Right renal cortex interstitium (tissue), 3 donors: ENCODE measurements around the gene STXBP1. TPM values are rescaled to one million over a fixed set of nuclear protein-coding genes. Genes with fewer than 3 reads are reported as not detected.

Experiments used
- DNase-seq, 3 donors: peaks; one replicate each; pipeline ENCODE4 v3.0.0-alpha.2; 2013; ENCODE audit warnings: low read depth in 3 of 3, low spot score in 2 of 3
- polyA plus RNA-seq, 3 donors: library from polyadenylated mRNA; unstranded; fragments of 120-200 nt; gene quantifications; one replicate each; pipeline ENCODE4 v1.2.1, GENCODE V29; 2013; ENCODE audit not compliant: insufficient read length in 3 of 3

Gene STXBP1
- polyA plus RNA-seq, 3 donors, result 23.4 to 29.9 (median 26.3) TPM

DNA sequence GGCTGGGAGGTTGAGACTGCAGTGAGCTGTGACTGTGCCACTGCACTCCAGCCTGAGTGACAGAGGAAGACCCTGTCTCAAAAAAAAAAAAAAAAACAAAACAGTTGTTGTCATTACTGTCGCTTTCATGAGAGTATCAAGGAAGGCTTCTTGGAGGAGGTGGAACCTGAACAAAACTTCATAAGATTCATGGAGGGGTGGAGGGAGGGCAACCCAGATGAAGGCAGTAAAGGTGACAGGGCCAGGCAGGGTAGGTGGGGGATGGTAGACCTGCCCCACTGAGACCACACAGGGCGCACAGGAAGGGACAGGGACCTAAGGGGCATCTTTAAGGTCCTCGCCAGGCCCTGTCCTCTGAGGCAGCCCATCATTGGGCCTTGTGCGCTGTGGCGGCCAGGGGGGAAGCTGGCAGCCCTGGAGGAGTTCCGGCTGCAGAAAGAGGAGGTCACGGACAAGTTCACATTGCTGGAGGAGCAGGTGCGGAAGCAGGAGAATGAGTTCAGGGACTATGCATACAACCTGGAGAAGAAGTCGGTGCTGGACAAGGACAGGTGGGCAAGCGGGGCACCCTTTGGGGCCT, 98.2 kb downstream of the STXBP1 start:
- DNase-seq, result no peak

DNA sequence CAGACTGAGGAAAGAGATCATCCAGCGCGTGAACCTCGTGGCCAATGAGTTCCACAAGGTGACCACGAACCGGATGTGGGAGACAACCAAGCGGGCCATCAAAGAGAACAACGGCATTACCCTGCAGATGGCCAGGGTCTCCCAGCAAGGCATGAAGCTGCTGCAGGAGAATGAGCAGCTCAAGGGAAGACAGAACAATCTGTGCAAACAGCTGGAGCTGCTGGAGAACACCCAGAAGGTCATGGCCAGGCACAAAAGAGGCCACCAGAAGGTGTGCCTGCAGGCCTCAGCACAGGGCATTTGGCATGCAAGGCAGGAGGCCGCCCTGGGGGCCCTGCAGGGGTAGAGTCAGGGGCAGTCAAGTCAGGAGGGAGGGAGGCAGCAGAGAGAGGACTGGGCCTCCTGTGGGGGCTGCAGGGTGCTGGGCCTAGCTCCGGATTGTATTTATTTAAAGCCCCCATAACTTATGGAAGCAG, 99.2 kb downstream of the STXBP1 start:
- DNase-seq, result no peak

DNA sequence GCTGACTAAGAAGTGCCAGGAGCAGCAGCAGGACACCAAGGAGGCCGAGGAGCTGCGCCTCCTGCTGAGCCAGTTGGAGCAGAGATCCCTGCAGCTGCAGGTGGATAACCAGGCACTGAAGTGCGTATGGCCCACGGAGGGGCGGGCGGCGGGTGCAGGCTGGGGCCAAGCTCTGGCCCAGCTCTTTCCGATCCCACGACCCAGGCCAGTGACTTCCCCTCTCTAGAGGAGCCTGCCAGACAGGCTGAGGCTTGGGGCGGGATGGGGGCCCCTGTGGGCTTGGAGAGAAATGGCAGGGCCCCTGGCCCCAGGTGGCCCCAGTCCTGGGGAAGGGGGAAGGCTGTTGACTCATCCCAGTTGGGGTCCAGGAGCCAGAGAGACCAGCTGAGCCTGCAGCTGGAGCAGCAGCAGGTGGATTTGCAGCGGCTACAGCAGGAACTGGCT, 99.8 kb downstream of the STXBP1 start:
- DNase-seq, result no peak

DNA sequence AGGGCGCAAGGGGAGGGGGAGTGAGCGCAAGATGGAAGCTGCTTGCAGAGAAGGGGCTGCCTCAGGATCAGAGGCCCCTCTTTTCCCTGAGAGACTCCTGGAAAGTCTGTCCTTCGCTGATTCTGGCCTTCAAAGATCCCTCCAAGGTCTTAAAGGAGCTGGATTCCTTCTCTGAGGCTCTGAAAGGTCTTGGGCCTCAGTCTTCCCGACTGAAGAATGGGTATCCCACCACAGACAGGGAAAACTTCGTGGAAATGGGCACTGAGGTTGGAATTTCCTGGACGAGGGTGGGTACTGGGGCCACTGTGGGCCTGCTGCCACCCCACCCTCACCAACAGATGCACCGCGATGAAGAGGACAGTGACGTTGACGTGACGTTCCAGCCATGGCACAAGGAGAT, 100.3 kb downstream of the STXBP1 start:
- no peak for DNase-seq

DNA sequence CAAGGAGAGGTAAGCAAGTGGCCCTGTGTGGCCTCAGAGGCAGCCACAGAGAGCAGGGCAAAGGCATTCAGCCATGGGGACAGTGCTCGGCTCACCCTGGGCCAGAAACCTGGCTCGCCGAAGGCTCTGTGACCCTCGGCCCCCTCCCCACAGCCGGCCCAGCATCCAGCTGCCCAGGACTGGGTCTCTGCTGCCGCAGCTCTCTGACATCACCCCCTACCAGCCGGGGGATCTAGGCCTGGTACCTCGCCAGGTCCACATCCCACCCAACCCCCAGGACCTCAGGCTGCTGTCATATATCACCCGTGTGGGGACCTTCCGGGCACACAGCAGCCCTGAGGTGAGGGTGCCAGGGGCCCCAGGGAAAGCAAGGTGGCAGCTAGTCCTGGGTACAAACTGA, 100.8 kb downstream of the STXBP1 start:
- no peak for DNase-seq

DNA sequence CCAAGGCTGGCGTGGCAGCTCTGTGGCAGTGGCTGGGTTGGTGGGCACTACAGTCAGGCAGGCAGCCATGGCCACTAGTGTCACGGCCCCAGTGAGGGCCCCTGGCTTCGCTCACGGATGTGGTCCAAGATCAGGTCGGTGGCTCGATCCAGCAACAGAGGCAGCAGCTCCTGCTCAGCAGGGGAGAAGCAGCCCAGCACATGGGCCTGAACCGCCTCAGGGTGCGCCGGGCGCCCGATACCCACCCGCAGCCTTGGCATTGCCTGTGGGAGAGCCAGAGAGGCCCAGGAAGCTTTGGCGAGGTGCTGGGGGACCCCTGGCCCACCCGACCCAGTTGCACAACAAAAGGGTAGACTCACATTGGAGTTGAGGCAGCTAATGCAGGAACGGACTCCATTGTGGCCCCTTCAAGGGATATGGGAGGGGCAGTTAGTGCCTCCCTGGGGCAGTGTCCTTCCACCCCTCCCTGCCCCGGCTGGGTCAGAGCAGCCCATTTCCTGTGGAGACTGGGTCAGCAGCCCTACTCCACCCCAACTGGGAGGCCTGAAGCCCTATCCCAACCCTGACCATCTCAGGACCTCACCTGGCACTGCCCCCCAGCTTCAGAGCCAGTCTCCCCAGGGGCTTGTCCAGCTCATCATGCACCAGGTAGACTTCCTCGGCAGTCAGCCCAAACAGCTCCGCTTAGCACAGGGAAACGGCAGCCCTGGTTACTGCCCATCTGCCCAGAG, 102.1 kb downstream of the STXBP1 start:
- DNase-seq, result no peak

DNA sequence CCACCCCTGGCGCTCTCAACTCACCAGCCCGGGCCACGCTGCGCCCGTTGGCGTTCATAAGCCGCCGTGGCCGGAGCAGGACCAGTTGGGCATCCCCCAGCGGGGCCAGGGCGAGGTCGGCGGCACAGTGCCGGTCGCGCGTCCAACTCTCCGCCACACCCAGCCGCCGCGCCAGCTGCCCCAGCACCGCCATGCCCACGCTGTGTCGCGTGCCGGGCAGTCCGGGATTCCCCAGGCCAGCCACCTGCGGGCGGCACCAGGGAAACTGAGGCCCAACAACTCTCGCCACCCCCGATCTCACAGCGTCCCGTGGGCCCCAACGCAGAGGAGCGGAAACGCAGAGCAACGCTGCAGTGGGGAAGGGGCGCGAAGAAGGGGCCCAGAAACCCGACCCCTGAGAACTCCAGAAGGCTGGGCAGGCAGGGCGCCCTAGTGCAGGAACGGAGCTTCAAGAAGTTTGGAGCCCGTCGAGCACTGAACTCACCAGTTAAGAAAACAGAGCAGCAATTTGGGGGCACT, 102.9 kb downstream of the STXBP1 start:
- no peak for DNase-seq

DNA sequence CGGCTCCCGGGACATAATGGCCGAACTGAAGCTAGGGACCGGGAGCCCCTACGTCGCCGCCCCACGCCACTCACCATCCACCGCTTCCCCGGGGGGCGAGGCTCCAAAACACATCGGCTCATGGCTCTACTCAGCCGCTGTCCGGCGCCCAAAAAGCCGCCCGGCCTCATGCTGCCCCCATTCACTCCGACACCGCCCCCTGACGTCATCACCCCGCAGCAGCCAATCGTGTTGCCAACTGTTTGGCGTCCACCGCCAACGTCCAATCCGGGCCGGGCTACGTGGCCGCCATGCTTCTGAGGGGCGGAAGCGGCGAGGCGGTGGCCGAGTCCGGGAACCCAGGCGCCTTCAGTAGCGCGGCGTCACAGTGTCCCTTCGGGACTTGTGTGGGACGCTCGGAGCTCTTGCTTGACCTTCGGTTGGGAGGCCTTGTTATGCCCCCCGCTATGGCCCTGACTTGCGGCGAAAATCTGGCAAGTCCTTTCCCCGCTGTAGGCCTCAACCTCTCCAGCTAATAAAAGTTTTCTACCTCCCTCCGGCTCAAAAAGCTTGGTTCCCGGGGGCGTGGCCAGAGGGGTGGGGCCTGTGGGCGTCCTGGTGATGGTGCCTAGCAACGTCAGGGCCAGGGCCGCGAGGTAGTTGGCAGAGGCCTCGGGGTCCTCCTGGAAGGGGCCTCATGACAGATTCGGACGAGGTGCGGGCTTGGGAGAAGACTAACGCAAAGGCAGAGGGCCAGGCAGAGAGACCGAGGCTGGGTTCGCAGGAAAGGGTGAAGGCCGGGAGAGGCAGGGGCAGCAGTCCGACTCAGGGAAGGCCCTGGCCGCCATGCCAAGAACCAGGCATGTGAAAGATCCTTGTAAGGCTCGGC, 103.6 kb downstream of the STXBP1 start, which contains the start of the genes PTRH1 and TTC16:
Gene PTRH1, minus strand, starts transcription at position 194 of the 868 bp plus-strand sequence. Its CDS starts 24 bp downstream, at position 170.
Gene TTC16, plus strand, starts transcription at position 610 of the 868 bp plus-strand sequence. Its CDS starts 67 bp downstream, at position 677.
- DNase-seq, result peak; percentile 87 to 93 (median 88)

DNA sequence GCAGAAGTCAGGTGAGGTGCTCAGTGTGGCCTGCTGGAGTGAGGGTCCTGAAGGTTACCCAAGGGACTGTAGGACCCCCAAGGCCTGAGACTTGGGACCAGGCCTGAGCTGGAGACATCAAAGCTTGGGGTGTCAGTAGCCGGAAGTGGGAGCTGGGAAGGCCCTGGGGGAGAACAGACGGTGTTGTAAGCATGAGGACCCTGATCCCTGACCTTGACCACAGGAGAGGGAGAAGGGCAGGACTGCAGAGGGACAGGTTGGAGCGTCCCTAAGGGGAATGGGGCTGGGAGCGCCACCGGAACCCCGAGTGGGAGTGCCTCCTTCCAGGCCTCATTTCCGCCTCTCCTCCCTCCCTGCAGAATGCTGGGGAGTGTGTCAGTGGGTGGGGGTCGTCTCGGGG, 104.3 kb downstream of the STXBP1 start:
- DNase-seq, result no peak

DNA sequence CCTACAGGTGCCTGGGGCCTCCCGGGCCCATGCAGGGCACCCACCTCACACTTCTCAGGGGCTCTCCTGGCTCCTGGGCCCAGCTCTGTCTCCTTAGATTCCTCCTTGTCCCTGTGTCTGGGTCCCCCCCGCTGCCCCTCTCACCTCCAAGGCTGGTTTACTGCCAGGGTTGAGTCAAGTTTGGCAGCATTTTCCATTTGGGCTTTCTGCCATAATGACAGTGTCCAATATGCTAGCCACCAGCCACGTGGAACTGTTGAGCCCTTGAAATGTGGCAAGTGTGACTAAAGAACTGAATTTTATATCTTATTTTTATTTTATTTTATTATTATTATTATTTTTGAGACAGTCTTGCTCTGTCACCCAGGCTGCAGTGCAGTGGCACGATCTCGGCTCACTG, 105.7 kb downstream of the STXBP1 start:
- DNase-seq, result no peak

DNA sequence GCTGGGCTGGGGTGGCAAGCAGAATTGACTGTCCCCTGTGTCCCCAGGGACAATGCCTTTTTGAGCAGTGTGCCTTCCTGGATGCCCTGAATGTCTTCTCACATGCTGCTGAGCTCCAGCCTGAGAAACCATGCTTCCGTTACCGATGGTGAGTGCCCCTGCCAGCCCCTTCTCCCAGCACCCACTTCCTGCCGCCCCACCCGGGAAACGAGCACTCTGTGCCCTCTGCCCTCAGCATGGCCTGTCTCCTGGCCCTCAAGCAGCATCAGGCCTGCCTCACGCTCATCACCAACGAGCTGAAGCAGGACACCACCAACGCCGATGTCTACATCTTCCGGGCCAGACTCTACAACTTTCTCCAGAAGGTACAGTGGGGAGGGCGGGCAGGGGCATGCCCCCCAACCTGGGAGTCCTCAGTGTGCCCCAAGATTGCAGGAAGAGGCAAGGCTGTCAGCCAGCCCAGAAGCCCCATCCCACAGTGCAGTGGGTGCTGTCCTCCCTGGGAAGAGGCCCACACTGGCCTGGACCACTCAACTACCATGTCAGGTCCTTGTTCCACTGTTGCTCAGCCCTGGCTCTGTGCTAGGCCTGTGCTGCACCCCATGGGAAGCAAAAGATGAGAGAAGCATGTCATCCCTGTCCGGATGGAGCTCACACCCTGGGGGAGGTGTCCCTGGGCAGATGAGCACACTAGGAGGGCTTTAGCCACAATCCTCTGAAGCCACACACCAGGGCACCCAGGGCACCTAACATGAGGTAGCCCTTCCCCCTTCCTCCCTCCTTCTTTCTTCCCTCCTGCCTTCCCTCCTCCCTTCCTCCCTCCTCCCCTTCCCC, 108.2 kb downstream of the STXBP1 start:
- DNase-seq, result no peak

DNA sequence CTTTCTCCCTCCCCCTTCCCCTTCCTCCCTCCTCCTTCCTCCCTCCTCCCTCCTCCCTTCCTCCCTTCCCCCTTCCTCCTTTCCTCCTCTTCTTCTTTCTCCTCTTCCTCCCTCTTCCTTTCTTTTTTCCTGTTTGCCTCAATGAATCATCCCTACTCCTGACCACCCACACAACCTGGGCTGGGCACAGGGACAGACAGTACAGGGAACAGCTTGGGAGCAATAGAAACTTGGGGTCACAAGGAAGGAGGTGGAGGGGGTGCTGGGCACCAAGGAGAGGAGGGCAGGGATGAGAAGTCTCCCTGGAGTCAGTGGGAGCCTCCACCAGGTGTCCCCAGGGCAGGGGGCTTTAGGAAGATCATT, 108.8 kb downstream of the STXBP1 start:
- no peak for DNase-seq

DNA sequence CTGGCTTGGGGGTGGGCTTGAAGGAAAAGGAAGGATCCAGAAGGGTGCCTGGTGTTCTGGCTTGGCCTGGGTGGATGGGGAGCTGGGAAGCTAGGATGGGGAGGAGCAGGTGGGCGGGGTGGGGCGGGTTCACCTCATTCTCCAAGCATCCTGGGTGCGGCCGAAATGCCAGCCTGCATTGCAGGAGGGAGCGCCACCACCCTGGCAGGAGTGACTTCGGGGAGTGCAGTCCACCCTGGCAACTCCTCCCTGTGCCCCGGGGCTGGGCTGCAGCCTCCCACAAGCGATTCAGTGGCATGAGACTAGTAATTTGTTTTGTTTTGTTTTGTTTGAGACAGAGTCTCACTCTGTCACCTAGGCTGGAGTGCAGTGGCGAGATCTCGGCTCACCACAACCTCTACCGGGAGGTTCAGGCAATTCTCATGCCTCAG, 109.3 kb downstream of the STXBP1 start:
- no peak for DNase-seq

DNA sequence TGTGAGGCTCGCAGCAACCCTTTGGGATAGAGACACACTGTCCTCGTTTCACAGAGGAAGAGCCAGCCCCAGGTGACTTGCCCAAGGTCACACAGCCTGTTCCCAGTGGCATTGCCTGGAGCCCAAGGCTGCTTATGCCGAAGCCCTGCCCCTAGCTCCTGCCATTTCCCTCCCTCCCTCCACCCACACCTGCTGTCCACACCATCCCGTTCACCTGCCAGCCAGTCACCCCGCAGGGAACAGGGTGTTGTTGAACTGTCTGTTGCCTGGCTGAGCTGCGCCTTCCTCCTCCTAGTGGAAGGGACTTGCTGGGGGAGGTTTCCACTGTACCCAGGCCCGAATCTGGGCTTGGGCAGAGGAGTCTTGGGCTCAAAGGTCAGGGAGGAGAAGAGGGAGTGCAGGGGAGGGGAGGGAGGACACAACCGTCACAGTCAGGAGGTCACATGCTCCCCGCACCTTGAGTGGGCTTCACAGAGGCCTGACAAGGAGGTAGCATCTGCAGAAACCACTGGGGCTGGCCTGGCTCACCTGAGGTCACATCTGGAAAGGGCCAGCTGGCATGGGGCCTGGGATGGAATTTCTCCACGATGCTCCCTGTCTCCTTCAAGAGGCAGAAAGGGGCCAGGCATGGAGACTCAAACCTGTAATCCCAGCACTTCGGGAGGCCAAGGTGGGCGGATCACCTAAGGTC, 110.1 kb downstream of the STXBP1 start:
- no peak for DNase-seq

DNA sequence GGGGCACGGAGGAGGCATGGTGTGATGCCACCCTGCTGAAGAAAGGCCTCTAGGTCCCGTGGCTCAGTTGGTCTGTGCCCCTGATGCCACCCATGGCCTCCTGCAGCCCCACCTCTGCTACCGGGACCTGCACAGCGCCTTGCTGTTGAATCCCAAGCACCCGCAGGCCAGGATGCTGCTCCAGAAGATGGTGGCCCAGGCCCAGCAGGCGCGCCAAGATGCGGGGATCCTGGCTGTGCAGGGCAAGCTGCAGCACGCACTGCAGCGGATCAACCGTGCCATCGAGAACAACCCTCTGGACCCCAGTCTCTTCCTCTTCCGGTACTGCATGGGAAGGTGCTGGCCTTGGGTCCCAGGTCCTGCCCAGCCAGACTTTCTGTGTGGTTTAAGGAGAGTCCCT, 110.9 kb downstream of the STXBP1 start:
- DNase-seq, result no peak

DNA sequence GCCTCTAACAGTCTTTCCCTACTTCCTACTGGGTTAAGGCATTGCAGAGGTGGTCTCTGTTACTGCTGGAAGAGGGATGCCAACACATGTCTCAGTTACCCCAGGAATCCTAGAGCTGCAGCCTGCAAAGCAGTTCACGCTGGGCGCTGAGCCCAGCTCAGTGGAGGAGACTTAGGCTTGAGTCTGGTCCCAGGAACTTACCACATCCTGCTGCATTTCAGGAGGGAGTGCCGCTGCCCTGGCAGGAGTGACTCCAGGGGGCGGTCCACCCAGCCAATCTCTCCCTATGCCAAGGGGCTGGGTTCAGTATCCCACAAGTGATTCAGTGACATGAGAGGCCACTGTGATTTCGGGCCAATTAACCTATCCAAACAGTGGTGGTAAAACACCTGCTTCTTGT, 111.4 kb downstream of the STXBP1 start:
- DNase-seq, result no peak

DNA sequence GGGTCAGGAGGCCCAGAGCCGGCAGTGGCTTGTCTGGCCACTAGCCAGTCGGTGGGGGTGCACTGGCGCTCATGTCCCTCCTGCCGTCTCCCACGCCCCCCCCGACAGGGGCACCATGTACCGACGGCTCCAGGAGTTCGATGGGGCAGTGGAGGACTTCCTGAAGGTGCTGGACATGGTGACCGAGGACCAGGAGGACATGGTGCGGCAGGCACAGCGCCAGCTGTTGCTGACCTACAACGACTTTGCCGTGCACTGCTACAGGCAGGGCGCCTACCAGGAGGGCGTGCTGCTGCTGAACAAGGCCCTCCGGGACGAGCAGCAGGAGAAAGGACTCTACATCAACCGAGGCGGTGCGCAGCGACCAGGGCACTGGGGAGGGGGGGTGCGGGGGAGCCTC, 111.9 kb downstream of the STXBP1 start:
- DNase-seq, result no peak

DNA sequence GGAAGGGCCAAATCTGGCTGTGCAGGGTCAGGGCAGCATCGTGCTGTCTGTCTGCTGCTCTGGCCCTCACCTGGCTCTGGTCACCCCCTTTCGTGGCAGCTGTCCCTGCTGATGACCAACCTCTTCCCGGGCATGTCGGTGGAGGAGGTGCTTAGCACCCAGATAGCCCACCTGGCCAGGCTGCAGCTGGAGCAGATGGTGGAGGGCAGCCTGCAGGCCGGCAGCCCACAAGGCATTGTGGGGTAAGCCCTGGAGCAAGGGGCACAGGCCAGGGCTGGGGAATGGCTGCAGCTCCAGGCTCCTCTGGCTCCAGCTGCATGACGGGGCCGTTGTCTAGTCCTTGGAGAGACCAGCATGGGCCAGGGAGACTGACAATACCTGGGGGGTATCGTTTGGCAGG, 114.8 kb downstream of the STXBP1 start:
- no peak for DNase-seq

DNA sequence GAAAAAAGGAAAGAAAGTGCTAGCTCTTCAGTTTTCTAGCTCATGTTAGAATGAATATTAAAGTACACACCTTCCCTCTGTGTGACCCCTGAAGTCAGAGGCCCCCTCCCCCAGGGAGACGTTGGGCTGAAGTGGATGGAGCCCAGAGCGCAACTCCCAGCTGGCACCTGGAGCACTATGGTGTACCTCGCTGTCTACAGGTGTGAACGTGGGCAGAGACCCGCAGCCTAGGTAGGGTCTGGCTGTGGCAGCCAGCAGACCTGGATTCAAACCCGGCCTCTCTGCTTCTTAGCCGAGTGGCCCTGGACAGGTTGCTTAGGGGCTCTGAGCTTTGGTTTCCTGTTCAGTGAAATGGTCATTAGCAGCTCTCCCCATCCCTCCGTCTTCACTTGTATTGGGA, 116.7 kb downstream of the STXBP1 start:
- DNase-seq, result no peak
